ENCODE results near the gene PSMD2. TPM values are rescaled to one million over a fixed set of nuclear protein-coding genes. Genes with fewer than 3 reads are reported as not detected.

The PSMD2 gene
- total RNA-seq, 1 donor from 2014 or later: 239 TPM

GRCh38 chr3:184357248-184358123, 58.4 kb downstream of the PSMD2 start:
- TF ChIP-seq CTCF (IDR thresholded peaks at IDR 0.05): no peak
- Mint-ChIP-seq H3K27ac (ENCODE audit: unreplicated experiment) (no peak overlapping the region), H3K9me3 (ENCODE audit: unreplicated experiment) (no peaks in the 10 kb centered on the region), H3K4me1 (ENCODE audit: unreplicated experiment) (peaks cover 16% of the 10 kb centered on the region), H3K36me3 (ENCODE audit: unreplicated experiment) (peaks cover 10% of the 10 kb centered on the region), H3K4me3 (ENCODE audit: unreplicated experiment) (no peak overlapping the region), H3K27me3 (ENCODE audit: unreplicated experiment) (no peaks in the 10 kb centered on the region)
- DNase-seq (ENCODE audit: extremely low spot score, unreplicated experiment): no peak

GRCh38 chr3:184358124-184358767, 59.2 kb downstream of the PSMD2 start:
- H3K4me1 Mint-ChIP-seq (ENCODE audit: unreplicated experiment): peaks cover 17% of the 10 kb centered on the region
- no peak overlapping the region for H3K4me3 Mint-ChIP-seq (ENCODE audit: unreplicated experiment)

More at GRCh38 chr3:184358124-184358767, 59.2 kb downstream of the PSMD2 start:
- Mint-ChIP-seq H3K27ac (ENCODE audit: unreplicated experiment) (no peak overlapping the region), H3K9me3 (ENCODE audit: unreplicated experiment) (no peaks in the 10 kb centered on the region), H3K36me3 (ENCODE audit: unreplicated experiment) (peaks cover 9% of the 10 kb centered on the region), H3K27me3 (ENCODE audit: unreplicated experiment) (no peaks in the 10 kb centered on the region)
- DNase-seq (ENCODE audit: extremely low spot score, unreplicated experiment): no peak
- TF ChIP-seq CTCF (IDR thresholded peaks at IDR 0.05): no peak

Other genes with a start within 250 kb of the PSMD2 start
- gene HTR3C, start 246.2 kb upstream of the PSMD2 start, total RNA-seq: not detected in 2 replicates
- not detected in 2 replicates for gene HTR3E, start 202.2 kb upstream of the PSMD2 start, total RNA-seq
- 30.3 and 30.4 TPM in 2 replicates for gene EIF2B5, start 163.9 kb upstream of the PSMD2 start, total RNA-seq
- 110 and 121 TPM in 2 replicates for gene DVL3, start 143.9 kb upstream of the PSMD2 start, total RNA-seq
- 398 and 419 TPM in 2 replicates for gene AP2M1, start 124.4 kb upstream of the PSMD2 start, total RNA-seq
- 60.5 and 69.5 TPM in 2 replicates for gene ABCF3, start 113.0 kb upstream of the PSMD2 start, total RNA-seq
- gene VWA5B2, start 69.7 kb upstream of the PSMD2 start, total RNA-seq: 0.11 TPM in 1 of 2 replicates, not detected in the other
- gene ALG3, start 50.3 kb upstream of the PSMD2 start, total RNA-seq: 38.2 and 40.7 TPM in 2 replicates
- 3.9 and 4.5 TPM in 2 replicates for gene EEF1AKMT4, start 49.6 kb upstream of the PSMD2 start, total RNA-seq
- gene CAMK2N2, start 37.7 kb upstream of the PSMD2 start, total RNA-seq: 1.8 and 2.0 TPM in 2 replicates
- gene ECE2, start 23.2 kb upstream of the PSMD2 start, total RNA-seq: not detected in 2 replicates
- 367 and 385 TPM in 2 replicates for gene EIF4G1, start 15.4 kb downstream of the PSMD2 start, total RNA-seq
- gene FAM131A, start 38.4 kb downstream of the PSMD2 start, total RNA-seq: 10.1 and 11.3 TPM in 2 replicates
- 9.4 and 9.7 TPM in 2 replicates for gene CLCN2, start 62.4 kb downstream of the PSMD2 start, total RNA-seq
- 56.4 and 57.7 TPM in 2 replicates for gene POLR2H, start 62.5 kb downstream of the PSMD2 start, total RNA-seq
- gene THPO, start 79.0 kb downstream of the PSMD2 start, total RNA-seq: not detected in 2 replicates
- gene CHRD, start 80.8 kb downstream of the PSMD2 start, total RNA-seq: 2.7 and 4.4 TPM in 2 replicates

All from osteocyte (in vitro differentiated cells).